Measurements from ENCODE around the gene PREB. TPM values are rescaled to one million over a fixed set of nuclear protein-coding genes. Genes with fewer than 3 reads are reported as not detected.

Gene PREB
- total RNA-seq, 1 experiment from 2014 or later: 65.3 TPM

GRCh38 chr2:27148801-27149439 lies 14.5 kb upstream of the PREB start, which contains the start of gene TCF23:
TCF23 (plus strand) TSS chr2:27149004; CDS start chr2:27149134, 130 bp downstream.
- H3K4me3 ChIP-seq (ENCODE audit: low read depth, low read length): no peak within 1 kb of the TSS
- Mint-ChIP-seq H3K4me3 (ENCODE audit: unreplicated experiment) (no peak within 1 kb of the TSS), H3K27me3 (ENCODE audit: insufficient read depth, unreplicated experiment) (no peaks in the 10 kb centered on the region), H3K27ac (ENCODE audit: unreplicated experiment) (no peak within 1 kb of the TSS), H3K4me1 (ENCODE audit: low read depth, unreplicated experiment) (no peaks in the 10 kb centered on the region), H3K36me3 (ENCODE audit: insufficient read depth, unreplicated experiment) (no peaks in the 10 kb centered on the region), H3K9me3 (ENCODE audit: unreplicated experiment) (no peaks in the 10 kb centered on the region)
- POLR2A ChIA-PET: interaction anchor here (0.6 kb wide), 1 partner anchor 9 kb away, joined by 3 read pairs; no protein-coding TSS in a partner anchor
- CTCF ChIA-PET: interaction anchor here (6.6 kb wide), 1 partner anchor 42 kb away, joined by 67 read pairs; no protein-coding TSS in a partner anchor
- no peaks in the 10 kb centered on the region for H3K27me3 ChIP-seq (replicated peaks; ENCODE audit: control insufficient read depth, insufficient read depth, low read length)
- no peaks in the 10 kb centered on the region for H3K36me3 ChIP-seq (ENCODE audit: control insufficient read depth, insufficient read depth, low read length)
- DNase-seq: peak in 1 of 2 experiments; percentile 25
- H3K9me3 ChIP-seq: no peaks in the 10 kb centered on the region
- no peak for TF ChIP-seq CTCF (IDR thresholded peaks at IDR 0.05; ENCODE audit: insufficient read depth in 1 of 2, low read depth in 1 of 2, low read length in 1 of 2, severe bottlenecking in 1 of 2, unreplicated experiment in 1 of 2)
- intact Hi-C loops (cut with micrococcal nuclease; ENCODE audit: unreplicated experiment): no loop called here
- no TSS peak for BruUV-seq (replicated peaks)
- H3K4me1 ChIP-seq: 0 out of 2 replicates have a peak, but pooled peaks cover 4% of the 10 kb centered on the region

- no TSS peak for BruUV-seq (replicated peaks)
- peaks cover 3% of the 10 kb centered on the region for H3K27me3 Mint-ChIP-seq (ENCODE audit: insufficient read depth, unreplicated experiment)
- no peak overlapping the region for H3K4me3 Mint-ChIP-seq (ENCODE audit: unreplicated experiment)
- no peaks in the 10 kb centered on the region for H3K9me3 Mint-ChIP-seq (ENCODE audit: unreplicated experiment)
- no peaks in the 10 kb centered on the region for H3K4me1 Mint-ChIP-seq (ENCODE audit: low read depth, unreplicated experiment)
- peak in 1 of 2 experiments; percentile 29 for DNase-seq
- intact Hi-C loops (cut with micrococcal nuclease; ENCODE audit: unreplicated experiment): no loop called here
- Histone ChIP-seq H3K9me3 (no peaks in the 10 kb centered on the region), H3K4me1 (no peaks in the 10 kb centered on the region), H3K4me3 (ENCODE audit: low read depth, low read length) (no peak overlapping the region), H3K36me3 (ENCODE audit: control insufficient read depth, insufficient read depth, low read length) (no peaks in the 10 kb centered on the region), H3K27me3 (replicated peaks; ENCODE audit: control insufficient read depth, insufficient read depth, low read length) (no peaks in the 10 kb centered on the region)
- CTCF ChIA-PET: interaction anchor here (6.6 kb wide), 1 partner anchor 43 kb away, joined by 67 read pairs; no protein-coding TSS in a partner anchor
- POLR2A ChIA-PET: no interaction called here
- H3K27ac Mint-ChIP-seq (ENCODE audit: unreplicated experiment): no peak overlapping the region
- TF ChIP-seq CTCF (IDR thresholded peaks at IDR 0.05; ENCODE audit: insufficient read depth in 1 of 2, low read depth in 1 of 2, low read length in 1 of 2, severe bottlenecking in 1 of 2, unreplicated experiment in 1 of 2): no peak
- H3K36me3 Mint-ChIP-seq (ENCODE audit: insufficient read depth, unreplicated experiment): no peaks in the 10 kb centered on the region
These were observed 13.5 kb upstream of the PREB start for GRCh38 chr2:27147935-27148334.

- no peaks in the 10 kb centered on the region for H3K4me1 ChIP-seq
- no peak overlapping the region for H3K4me3 ChIP-seq (ENCODE audit: low read depth, low read length)
- no peak for TF ChIP-seq CTCF (IDR thresholded peaks at IDR 0.05; ENCODE audit: insufficient read depth in 1 of 2, low read depth in 1 of 2, low read length in 1 of 2, severe bottlenecking in 1 of 2, unreplicated experiment in 1 of 2)
- no peak overlapping the region for H3K27ac Mint-ChIP-seq (ENCODE audit: unreplicated experiment)
- H3K36me3 ChIP-seq (ENCODE audit: control insufficient read depth, insufficient read depth, low read length): no peaks in the 10 kb centered on the region
- no peak overlapping the region for H3K4me3 Mint-ChIP-seq (ENCODE audit: unreplicated experiment)
- intact Hi-C loops (cut with micrococcal nuclease; ENCODE audit: unreplicated experiment): no loop called here
- H3K27me3 Mint-ChIP-seq (ENCODE audit: insufficient read depth, unreplicated experiment): peaks cover 3% of the 10 kb centered on the region
- H3K9me3 Mint-ChIP-seq (ENCODE audit: unreplicated experiment): no peaks in the 10 kb centered on the region
- no TSS peak for BruUV-seq (replicated peaks)
- DNase-seq: no peak
- H3K9me3 ChIP-seq: no peaks in the 10 kb centered on the region
- H3K27me3 ChIP-seq (replicated peaks; ENCODE audit: control insufficient read depth, insufficient read depth, low read length): no peaks in the 10 kb centered on the region
- POLR2A ChIA-PET: no interaction called here
- CTCF ChIA-PET: no interaction called here
- H3K4me1 Mint-ChIP-seq (ENCODE audit: low read depth, unreplicated experiment): no peaks in the 10 kb centered on the region
- H3K36me3 Mint-ChIP-seq (ENCODE audit: insufficient read depth, unreplicated experiment): no peaks in the 10 kb centered on the region
These were observed 11.2 kb upstream of the PREB start for GRCh38 chr2:27145682-27146081.

Data from Caco-2 (cell line).